Gastroesophageal sphincter (tissue), 3 donors: ENCODE measurements around the gene MPND.

Experiments
- CTCF ChIP-seq, 4 experiments: fragments of 200-600 bp in 2 of 4; fragments of 450-650 bp in 2 of 4; sonication (generic) in 1 of 4; IDR thresholded peaks; one replicate each; pipeline ENCODE4 v1.5.1; 2017 to 2019; ENCODE audit warnings: antibody characterized with exemption in 4 of 4, mild to moderate bottlenecking in 2 of 4, moderate library complexity in 2 of 4
- POLR2A ChIP-seq, 2 donors: fragments of 450-650 bp; IDR thresholded peaks; one replicate each; pipeline ENCODE4 v1.6.1; 2017; ENCODE audit warnings: antibody characterized with exemption in 2 of 2, mild to moderate bottlenecking in 2 of 2, moderate library complexity in 1 of 2

- TF ChIP-seq POLR2A (IDR thresholded peaks at IDR 0.05) (no peak), CTCF (IDR thresholded peaks at IDR 0.05) (no peak)
These were observed 24.9 kb downstream of the MPND start for GRCh38 chr19:4368128-4368820.
